CD4-positive, alpha-beta memory T cell (primary cell): ENCODE data around the gene GPR135. TPM values are rescaled to one million over a fixed set of nuclear protein-coding genes. Genes with fewer than 3 reads are reported as not detected.

Experiments used
- CTCF ChIA-PET: fragments of 350-600 bp; sonication (Branson Sonifier 250); formaldehyde crosslinking; loops from one replicate; lab custom pipeline; 2021; ENCODE audit warnings: inconsistent platforms; ENCODE audit not compliant: partially characterized antibody; lab: Charles Lee
- POLR2A ChIA-PET: fragments of 350-600 bp; sonication (Branson Sonifier 250); formaldehyde crosslinking; loops from one replicate; lab custom pipeline; 2021; ENCODE audit not compliant: partially characterized antibody; lab: Charles Lee
- DNase-seq, 5 donors: peaks; one replicate each; pipeline versions ENCODE4 v3.0.0 to v3.0.0-alpha.2; 2020 to 2022; ENCODE audit warnings: mixed read lengths in 1 of 5
- H3K27ac ChIP-seq: one replicate; pipeline ENCODE4 v1.7.0; 2013; ENCODE audit warnings: low read depth, low read length
- H3K27me3 ChIP-seq: 2 replicates; pipeline ENCODE4 v1.7.0; 2013; ENCODE audit warnings: mild to moderate bottlenecking, low read length, moderate library complexity; ENCODE audit not compliant: insufficient read depth
- H3K36me3 ChIP-seq: 2 replicates; pipeline ENCODE4 v1.7.0; 2013; ENCODE audit warnings: mild to moderate bottlenecking, low read length, moderate library complexity; ENCODE audit not compliant: insufficient read depth
- H3K4me1 ChIP-seq: 2 replicates; pipeline ENCODE4 v1.7.0; 2013; ENCODE audit warnings: mild to moderate bottlenecking, low read length, moderate library complexity; ENCODE audit not compliant: insufficient read depth
- H3K4me3 ChIP-seq, 2 donors: one replicate each; pipeline ENCODE4 v1.7.0; 2013; ENCODE audit warnings: low read length in 2 of 2, mild to moderate bottlenecking in 1 of 2
- H3K9me3 ChIP-seq, 2 donors: one replicate each; pipeline ENCODE4 v1.7.0; 2013; ENCODE audit warnings: low read length in 2 of 2, control low read depth in 1 of 2; ENCODE audit not compliant: control insufficient read depth in 1 of 2
- H3K27ac Mint-ChIP-seq, 7 donors: one replicate each; pipeline ENCODE4 v1.8.0; 2020 to 2021; ENCODE audit warnings: mixed read lengths in 7 of 7, mild to moderate bottlenecking in 6 of 7, inconsistent platforms in 3 of 7, moderate library complexity in 3 of 7
- H3K27me3 Mint-ChIP-seq, 2 donors: one replicate each; pipeline ENCODE4 v1.8.0; 2020 to 2021; ENCODE audit warnings: mixed read lengths in 2 of 2
- H3K36me3 Mint-ChIP-seq, 2 donors: one replicate each; pipeline ENCODE4 v1.8.0; 2020 to 2021; ENCODE audit warnings: mixed read lengths in 2 of 2, inconsistent platforms in 1 of 2, mild to moderate bottlenecking in 1 of 2
- H3K4me1 Mint-ChIP-seq, 4 donors: one replicate each; pipeline ENCODE4 v1.8.0; 2020 to 2021; ENCODE audit warnings: mixed read lengths in 4 of 4, mild to moderate bottlenecking in 1 of 4
- H3K4me3 Mint-ChIP-seq, 8 donors: one replicate each; pipeline ENCODE4 v1.8.0; 2020 to 2021; ENCODE audit warnings: mixed read lengths in 8 of 8, mild to moderate bottlenecking in 7 of 8, moderate library complexity in 6 of 8, inconsistent platforms in 3 of 8
- H3K9me3 Mint-ChIP-seq, 8 donors: one replicate each; pipeline ENCODE4 v1.8.0; 2020 to 2021; ENCODE audit warnings: mixed read lengths in 8 of 8, mild to moderate bottlenecking in 5 of 8, inconsistent platforms in 3 of 8, moderate library complexity in 1 of 8
- intact Hi-C: fragments of 100-400 bp; cut with micrococcal nuclease; formaldehyde crosslinking; loops from one replicate; pipeline ENCODE4 v1.15.1; 2023
- polyA plus RNA-seq, 2 donors: library from polyadenylated mRNA; unstranded; fragments of 300-500 nt; fragmentation: Illumina TruSeq; gene quantifications; one replicate each; pipeline ENCODE4 v1.2.3, GENCODE V29; 2021
- total RNA-seq, 2 experiments: library from RNA; stranded (reverse); gene quantifications; one replicate each; pipeline ENCODE4 v1.2.3, GENCODE V29; 2021

GPR135 gene
- total and polyA plus RNA-seq, 4 experiments from 2014 or later: 0.24 to 2.3 (median 1.3) TPM

- H3K4me3 Mint-ChIP-seq: no peak overlapping the region
- peaks cover 8% of the 10 kb centered on the region for H3K36me3 ChIP-seq
- no peak overlapping the region for H3K4me3 ChIP-seq
- H3K4me1 ChIP-seq: peaks cover 37% of the 10 kb centered on the region
- H3K4me1 Mint-ChIP-seq: peaks cover 35 to 52% (median 36%) of the 10 kb centered on the region in 4 donors
- POLR2A ChIA-PET: no interaction called here
- no peaks in the 10 kb centered on the region for H3K9me3 Mint-ChIP-seq
- peak overlapping the region in 2 of 7 donors; percentile 1 to 23 for H3K27ac Mint-ChIP-seq
- intact Hi-C loops: no loop called here
- no peak overlapping the region for H3K27ac ChIP-seq
- DNase-seq: no peak
- H3K27me3 Mint-ChIP-seq: no peaks in the 10 kb centered on the region
- peaks cover 6 to 18% of the 10 kb centered on the region in 2 donors for H3K36me3 Mint-ChIP-seq
- CTCF ChIA-PET: interaction anchor here (0.9 to 1.6 kb wide), 2 partner anchors 29 to 98 kb away, joined by 4 to 5 read pairs; partner anchors contain the start of gene CCDC175
- H3K27me3 ChIP-seq: no peaks in the 10 kb centered on the region
- no peaks in the 10 kb centered on the region for H3K9me3 ChIP-seq
Observed at GRCh38 chr14:59478540-59478939, 13.4 kb upstream of the GPR135 start.

- CTCF ChIA-PET: interaction anchor here (3.2 kb wide), 1 partner anchor 8 kb away, joined by 9 read pairs; the partner anchor contains the start of genes JKAMP and L3HYPDH
Observed at GRCh38 chr14:59475709-59476108, 10.5 kb upstream of the GPR135 start.

GRCh38 chr14:59474172-59474571 is 9.0 kb upstream of the GPR135 start:
- DNase-seq: no peak
- Histone ChIP-seq H3K27me3 (no peaks in the 10 kb centered on the region), H3K27ac (no peak overlapping the region), H3K36me3 (peaks cover 8% of the 10 kb centered on the region), H3K4me3 (no peak overlapping the region), H3K9me3 (no peaks in the 10 kb centered on the region), H3K4me1 (no peaks in the 10 kb centered on the region)
- H3K36me3 Mint-ChIP-seq: peaks cover 9 to 17% of the 10 kb centered on the region in 2 donors
- H3K27me3 Mint-ChIP-seq: no peaks in the 10 kb centered on the region
- ChIA-PET POLR2A (interaction anchor here (0.7 to 1.7 kb wide), 2 partner anchors 9 kb away, joined by 3 to 9 read pairs; partner anchors contain the start of genes GPR135, JKAMP and L3HYPDH), CTCF (interaction anchor here (3.2 kb wide), 1 partner anchor 10 kb away, joined by 9 read pairs; the partner anchor contains the start of genes JKAMP and L3HYPDH)
- no peak overlapping the region for H3K4me3 Mint-ChIP-seq
- H3K27ac Mint-ChIP-seq: no peak overlapping the region
- intact Hi-C loops: no loop called here
- peaks cover 0 to 18% (median 3%) of the 10 kb centered on the region in 4 donors for H3K4me1 Mint-ChIP-seq
- H3K9me3 Mint-ChIP-seq: no peaks in the 10 kb centered on the region

More at GRCh38 chr14:59475709-59476108, 10.5 kb upstream of the GPR135 start:
- POLR2A ChIA-PET: interaction anchor here (0.6 to 1.3 kb wide), 2 partner anchors 9 to 1048 kb away, joined by 3 read pairs; partner anchors contain the start of genes JKAMP and KIAA0586
- no peaks in the 10 kb centered on the region for H3K27me3 Mint-ChIP-seq
- no peak overlapping the region for H3K27ac Mint-ChIP-seq
- no peaks in the 10 kb centered on the region for H3K9me3 Mint-ChIP-seq
- no peak overlapping the region for H3K4me3 Mint-ChIP-seq
- H3K27ac ChIP-seq: no peak overlapping the region
- H3K9me3 ChIP-seq: no peaks in the 10 kb centered on the region
- H3K36me3 Mint-ChIP-seq: peaks cover 9 to 17% of the 10 kb centered on the region in 2 donors
- intact Hi-C loops: no loop called here
- H3K4me1 ChIP-seq: peaks cover 8% of the 10 kb centered on the region
- DNase-seq: no peak
- no peaks in the 10 kb centered on the region for H3K27me3 ChIP-seq
- no peak overlapping the region for H3K4me3 ChIP-seq
- peaks cover 8% of the 10 kb centered on the region for H3K36me3 ChIP-seq
- H3K4me1 Mint-ChIP-seq: peaks cover 9 to 28% (median 12%) of the 10 kb centered on the region in 4 donors

GRCh38 chr14:59464486-59465315 is 479 bp downstream of the GPR135 start:
- Histone ChIP-seq H3K27ac (peak overlapping the region; percentile 33), H3K36me3 (no peaks in the 10 kb centered on the region), H3K4me1 (peaks cover 9% of the 10 kb centered on the region), H3K4me3 (peak overlapping the region in 1 of 2 donors; percentile 54), H3K27me3 (no peaks in the 10 kb centered on the region), H3K9me3 (no peaks in the 10 kb centered on the region)
- Mint-ChIP-seq H3K9me3 (no peaks in the 10 kb centered on the region), H3K27ac (peak overlapping the region; percentile 80 to 92 (median 90)), H3K27me3 (peaks cover 0 to 2% of the 10 kb centered on the region in 2 donors), H3K36me3 (peaks cover 0 to 2% of the 10 kb centered on the region in 2 donors), H3K4me3 (peak overlapping the region; percentile 87 to 94 (median 92)), H3K4me1 (peaks cover 5 to 16% (median 10%) of the 10 kb centered on the region in 4 donors)
- intact Hi-C loops: loop anchor here (1.0 kb wide), 2 partner anchors 20 to 276 kb away; partner anchors contain the start of genes DAAM1, JKAMP and L3HYPDH
- DNase-seq: peak; percentile 63 to 79 (median 67)
- POLR2A ChIA-PET: interaction anchor here (1.1 to 3.8 kb wide), 7 partner anchors 9 to 1037 kb away, joined by 3 to 39 read pairs (median 3); partner anchors contain the start of genes DAAM1, JKAMP, KIAA0586 and L3HYPDH
- CTCF ChIA-PET: interaction anchor here (0.9 to 3.5 kb wide), 3 partner anchors 19 to 335 kb away, joined by 3 to 13 read pairs (median 3); partner anchors contain the start of genes CCDC175, JKAMP and L3HYPDH

GRCh38 chr14:59463787-59464485 is 1.2 kb downstream of the GPR135 start:
- peaks cover 0 to 4% of the 10 kb centered on the region in 2 donors for H3K27me3 Mint-ChIP-seq
- ChIA-PET CTCF (interaction anchor here (0.9 to 3.5 kb wide), 4 partner anchors 20 to 334 kb away, joined by 3 to 13 read pairs (median 4); partner anchors contain the start of genes CCDC175, JKAMP and L3HYPDH), POLR2A (interaction anchor here (1.2 to 3.8 kb wide), 5 partner anchors 19 to 1036 kb away, joined by 3 to 39 read pairs (median 4); partner anchors contain the start of genes DAAM1, JKAMP, KIAA0586 and L3HYPDH)
- Histone ChIP-seq H3K27me3 (no peaks in the 10 kb centered on the region), H3K4me1 (peaks cover 9% of the 10 kb centered on the region), H3K27ac (peak overlapping the region; percentile 33), H3K36me3 (no peaks in the 10 kb centered on the region), H3K9me3 (no peaks in the 10 kb centered on the region), H3K4me3 (peak overlapping the region in 1 of 2 donors; percentile 54)
- H3K4me1 Mint-ChIP-seq: peaks cover 5 to 16% (median 10%) of the 10 kb centered on the region in 4 donors
- no peaks in the 10 kb centered on the region for H3K9me3 Mint-ChIP-seq
- H3K4me3 Mint-ChIP-seq: peak overlapping the region; percentile 89 to 94 (median 91)
- intact Hi-C loops: no loop called here
- peaks cover 0 to 6% of the 10 kb centered on the region in 2 donors for H3K36me3 Mint-ChIP-seq
- DNase-seq: peak in 1 of 5 donors; percentile 43
- H3K27ac Mint-ChIP-seq: peak overlapping the region in 6 of 7 donors; percentile 60 to 93 (median 76)

GRCh38 chr14:59461891-59462290 is 3.3 kb downstream of the GPR135 start:
- no peak overlapping the region for H3K27ac Mint-ChIP-seq
- H3K4me1 Mint-ChIP-seq: peaks cover 5 to 16% (median 10%) of the 10 kb centered on the region in 4 donors
- Histone ChIP-seq H3K27ac (no peak overlapping the region), H3K36me3 (no peaks in the 10 kb centered on the region), H3K4me1 (peaks cover 9% of the 10 kb centered on the region), H3K4me3 (no peak overlapping the region), H3K27me3 (no peaks in the 10 kb centered on the region), H3K9me3 (no peaks in the 10 kb centered on the region)
- ChIA-PET CTCF (interaction anchor here (3.5 kb wide), 1 partner anchor 22 kb away, joined by 13 read pairs; the partner anchor contains the start of genes JKAMP and L3HYPDH), POLR2A (interaction anchor here (1.0 to 1.7 kb wide), 2 partner anchors 22 to 273 kb away, joined by 3 read pairs; partner anchors contain the start of genes DAAM1, JKAMP and L3HYPDH)
- H3K36me3 Mint-ChIP-seq: peaks cover 0 to 25% of the 10 kb centered on the region in 2 donors
- no peak overlapping the region for H3K4me3 Mint-ChIP-seq
- intact Hi-C loops: no loop called here
- DNase-seq: no peak
- peaks cover 0 to 3% (median 0%) of the 10 kb centered on the region in 8 donors for H3K9me3 Mint-ChIP-seq
- H3K27me3 Mint-ChIP-seq: peaks cover 0 to 4% of the 10 kb centered on the region in 2 donors
